Gastroesophageal sphincter (tissue), 4 donors: ENCODE data around the gene SMIM10L2A. TPM values are rescaled to one million over a fixed set of nuclear protein-coding genes. Genes with fewer than 3 reads are reported as not detected.

ENCODE experiments used
- ATAC-seq: fragments of 150-250 bp; one replicate; pipeline ENCODE4 v1.9.1; 2016; ENCODE audit warnings: mild to moderate bottlenecking, moderate library complexity
- H3K27ac ChIP-seq, 4 donors: fragments of 200-600 bp; sonication (generic) in 3 of 4; 1 replicate in 3 of 4; 2 replicates in 1 of 4; pipeline ENCODE4 v1.5.1; 2016 to 2019
- H3K27me3 ChIP-seq: fragments of 200-600 bp; sonication (generic); one replicate; pipeline ENCODE4 v1.5.1; 2019
- H3K36me3 ChIP-seq, 2 donors: fragments of 200-600 bp; sonication (generic); one replicate each; pipeline ENCODE4 v1.5.1; 2019; ENCODE audit warnings: control low read depth in 1 of 2
- H3K4me1 ChIP-seq, 3 donors: fragments of 200-600 bp; sonication (generic); 1 replicate in 2 of 3; 2 replicates in 1 of 3; pipeline ENCODE4 v1.5.1; 2016 to 2019; ENCODE audit warnings: control low read depth in 2 of 3
- H3K4me3 ChIP-seq, 2 donors: fragments of 200-600 bp; sonication (generic); one replicate each; pipeline ENCODE4 v1.5.1; 2019; ENCODE audit warnings: mild to moderate bottlenecking in 1 of 2, moderate library complexity in 1 of 2
- H3K9me3 ChIP-seq, 3 donors: fragments of 200-600 bp; sonication (generic); one replicate each; pipeline ENCODE4 v1.5.1; 2017 to 2019; ENCODE audit warnings: control low read depth in 2 of 3
- EP300 ChIP-seq: sonication (generic); formaldehyde crosslinking; IDR thresholded peaks from one replicate; pipeline ENCODE4 v1.6.1; 2017; ENCODE audit warnings: antibody characterized with exemption, mild to moderate bottlenecking
- POLR2A ChIP-seq, 2 donors: fragments of 450-650 bp; IDR thresholded peaks; one replicate each; pipeline ENCODE4 v1.6.1; 2017; ENCODE audit warnings: antibody characterized with exemption in 2 of 2, mild to moderate bottlenecking in 2 of 2, moderate library complexity in 1 of 2
- POLR2AphosphoS5 ChIP-seq: sonication (generic); formaldehyde crosslinking; IDR thresholded peaks from one replicate; pipeline ENCODE4 v1.6.1; 2017; ENCODE audit warnings: antibody characterized with exemption
- WGBS, 2 donors: methylation state at CpG; one replicate each; pipeline ENCODE4 v1.1.5; 2018; ENCODE audit warnings: low coverage in 1 of 2; 5-methylcytosine and 5-hydroxymethylcytosine counted together
- total RNA-seq, 4 donors: library from RNA; depleted of rRNA; stranded (reverse); fragments of >200 nt; gene quantifications; one replicate each; pipeline ENCODE4 v1.1.0, GENCODE V29; 2016
- TF ChIP-seq, protein P1 (sequence below), 4 experiments: fragments of 200-600 bp in 2 of 4; fragments of 450-650 bp in 2 of 4; sonication (generic) in 1 of 4; IDR thresholded peaks; one replicate each; pipeline ENCODE4 v1.5.1; 2017 to 2019; ENCODE audit warnings: antibody characterized with exemption in 4 of 4, mild to moderate bottlenecking in 2 of 4, moderate library complexity in 2 of 4

SMIM10L2A gene
- total RNA-seq, 4 donors from 2014 or later = 0.47 to 1.5 (median 1.1) TPM

DNA sequence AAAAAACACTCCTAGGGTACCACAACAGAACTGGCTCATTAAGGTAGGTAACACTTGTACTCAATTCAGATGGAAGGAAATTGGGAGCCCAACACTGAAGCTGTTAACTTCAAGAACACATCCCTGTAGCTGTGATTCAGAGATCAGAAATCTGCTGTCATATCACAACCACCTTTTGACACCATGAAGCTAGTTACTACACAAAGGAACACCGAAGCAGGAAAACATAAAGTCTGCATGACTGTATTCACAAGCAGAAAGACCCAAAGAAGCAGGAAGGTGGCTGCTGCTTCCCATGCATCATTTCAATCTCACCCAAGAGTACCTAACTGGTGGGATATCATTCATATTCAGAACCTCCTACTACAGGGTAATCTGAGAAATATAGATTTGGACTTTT lies 7.7 kb downstream of the SMIM10L2A start:
- Histone ChIP-seq H3K4me1 (no peaks in the 10 kb centered on the region), H3K36me3 (no peaks in the 10 kb centered on the region), H3K9me3 (no peaks in the 10 kb centered on the region), H3K4me3 (no peak overlapping the region), H3K27ac (no peak overlapping the region), H3K27me3 (peaks cover 8% of the 10 kb centered on the region)
- WGBS, 2 donors = 75% methylated on average over 1 of the region's 1 CpG; no CpG with 5 or more reads in 1 of the 2 donors
- no peak for ATAC-seq
- TF ChIP-seq, protein P1, sequence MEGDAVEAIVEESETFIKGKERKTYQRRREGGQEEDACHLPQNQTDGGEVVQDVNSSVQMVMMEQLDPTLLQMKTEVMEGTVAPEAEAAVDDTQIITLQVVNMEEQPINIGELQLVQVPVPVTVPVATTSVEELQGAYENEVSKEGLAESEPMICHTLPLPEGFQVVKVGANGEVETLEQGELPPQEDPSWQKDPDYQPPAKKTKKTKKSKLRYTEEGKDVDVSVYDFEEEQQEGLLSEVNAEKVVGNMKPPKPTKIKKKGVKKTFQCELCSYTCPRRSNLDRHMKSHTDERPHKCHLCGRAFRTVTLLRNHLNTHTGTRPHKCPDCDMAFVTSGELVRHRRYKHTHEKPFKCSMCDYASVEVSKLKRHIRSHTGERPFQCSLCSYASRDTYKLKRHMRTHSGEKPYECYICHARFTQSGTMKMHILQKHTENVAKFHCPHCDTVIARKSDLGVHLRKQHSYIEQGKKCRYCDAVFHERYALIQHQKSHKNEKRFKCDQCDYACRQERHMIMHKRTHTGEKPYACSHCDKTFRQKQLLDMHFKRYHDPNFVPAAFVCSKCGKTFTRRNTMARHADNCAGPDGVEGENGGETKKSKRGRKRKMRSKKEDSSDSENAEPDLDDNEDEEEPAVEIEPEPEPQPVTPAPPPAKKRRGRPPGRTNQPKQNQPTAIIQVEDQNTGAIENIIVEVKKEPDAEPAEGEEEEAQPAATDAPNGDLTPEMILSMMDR (IDR thresholded peaks at IDR 0.05) = no peak
- TF ChIP-seq POLR2AphosphoS5 (no peak), POLR2A (IDR thresholded peaks at IDR 0.05) (no peak)

DNA sequence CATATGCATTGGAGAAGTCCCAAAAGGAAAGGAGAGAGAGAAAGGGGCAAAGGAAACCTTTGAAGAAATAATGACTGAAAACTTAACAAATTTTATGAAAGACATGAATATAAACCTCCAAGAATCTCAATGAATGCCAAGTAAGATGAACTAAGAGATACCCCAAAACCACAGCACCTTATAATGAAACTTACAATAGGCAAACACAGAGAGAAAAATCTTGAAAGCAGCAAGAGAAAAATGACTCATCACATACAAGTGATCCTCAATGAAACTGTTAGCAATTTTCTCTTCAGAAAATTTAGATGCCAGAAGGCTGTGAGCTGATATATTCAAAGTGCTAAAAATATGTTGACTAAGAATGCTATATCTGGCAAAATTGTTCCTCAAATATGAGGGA lies 10.1 kb downstream of the SMIM10L2A start:
- H3K27me3 ChIP-seq = peaks cover 8% of the 10 kb centered on the region
- H3K4me3 ChIP-seq = no peak overlapping the region
- H3K36me3 ChIP-seq = no peaks in the 10 kb centered on the region
- H3K27ac ChIP-seq = no peak overlapping the region
- TF ChIP-seq EP300 (no peak), POLR2A (IDR thresholded peaks at IDR 0.05) (no peak), POLR2AphosphoS5 (no peak)
- TF ChIP-seq, protein P1 (IDR thresholded peaks at IDR 0.05) = no peak
- ATAC-seq = no peak
- no peaks in the 10 kb centered on the region for H3K4me1 ChIP-seq
- no peaks in the 10 kb centered on the region for H3K9me3 ChIP-seq

DNA sequence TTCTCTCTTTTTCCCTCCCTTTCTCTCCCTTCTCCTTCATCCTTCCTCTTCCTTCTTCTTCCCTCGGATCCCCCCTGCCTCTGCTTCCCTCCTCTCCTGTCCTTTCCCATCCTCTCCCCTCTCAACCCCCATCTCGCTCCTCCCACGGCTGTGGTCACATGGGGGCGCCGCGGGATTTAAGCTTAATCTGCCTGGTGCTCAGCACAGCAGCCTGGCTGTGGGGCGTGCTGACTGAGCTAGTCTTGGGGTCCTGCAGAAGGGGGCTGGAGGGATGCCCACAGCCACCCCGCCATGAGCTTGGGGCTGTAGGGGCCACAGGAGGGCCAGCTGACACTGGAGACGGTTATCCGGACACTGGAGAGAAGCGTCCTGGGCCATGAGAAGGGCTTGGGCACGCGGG lies 10.7 kb downstream of the SMIM10L2A start:
- WGBS, 2 donors = 60 to 86% methylated on average over 1 of the region's 13 CpGs
- no peak for ATAC-seq
- Histone ChIP-seq H3K4me1 (no peaks in the 10 kb centered on the region), H3K27me3 (peaks cover 8% of the 10 kb centered on the region), H3K36me3 (no peaks in the 10 kb centered on the region), H3K9me3 (no peaks in the 10 kb centered on the region), H3K4me3 (no peak overlapping the region), H3K27ac (no peak overlapping the region)
- TF ChIP-seq POLR2A (IDR thresholded peaks at IDR 0.05) (no peak), POLR2AphosphoS5 (no peak), EP300 (no peak)
- TF ChIP-seq, protein P1 (IDR thresholded peaks at IDR 0.05) = no peak

DNA sequence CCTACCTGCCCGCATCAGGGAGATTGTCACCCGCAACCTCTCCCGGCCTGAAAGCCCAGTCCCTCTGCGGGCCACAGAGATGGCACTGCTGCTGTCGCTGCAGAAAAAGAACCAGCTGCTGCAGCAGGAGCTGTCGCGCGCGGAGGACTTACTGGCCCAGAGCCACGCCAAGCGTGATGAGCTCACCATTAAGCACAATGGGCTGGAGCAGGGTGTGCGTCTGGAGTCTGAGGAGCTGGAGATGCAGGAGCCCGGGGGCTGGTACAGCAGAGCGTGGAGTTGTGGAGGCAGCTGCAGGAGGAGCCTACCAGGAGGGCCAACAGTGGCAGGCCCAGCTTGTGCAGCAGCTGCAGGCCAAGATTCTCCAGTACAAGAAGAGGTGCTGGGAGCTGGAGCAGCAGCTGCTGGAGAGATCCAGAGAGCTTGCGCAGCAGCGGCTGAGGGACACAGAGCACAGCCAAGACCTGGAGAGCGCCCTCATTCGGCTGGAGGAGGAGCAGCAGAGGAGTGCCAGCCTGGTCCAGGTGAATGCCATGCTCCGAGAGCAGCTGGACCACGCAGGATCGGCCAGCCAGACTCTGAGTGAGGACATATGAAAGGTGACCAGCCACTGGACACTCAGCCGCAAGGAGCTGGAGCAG lies 11.3 kb downstream of the SMIM10L2A start:
- no peak overlapping the region for H3K27ac ChIP-seq
- no peaks in the 10 kb centered on the region for H3K4me1 ChIP-seq
- 88% methylated on average over 3 to 8 of the region's 22 CpGs for WGBS, 2 donors
- no peak for ATAC-seq
- peaks cover 8% of the 10 kb centered on the region for H3K27me3 ChIP-seq
- no peak overlapping the region for H3K4me3 ChIP-seq
- H3K36me3 ChIP-seq = no peaks in the 10 kb centered on the region
- TF ChIP-seq, protein P1 (IDR thresholded peaks at IDR 0.05) = no peak
- no peak for TF ChIP-seq POLR2AphosphoS5
- TF ChIP-seq POLR2A (IDR thresholded peaks at IDR 0.05) = no peak
- no peak for TF ChIP-seq EP300
- no peaks in the 10 kb centered on the region for H3K9me3 ChIP-seq

DNA sequence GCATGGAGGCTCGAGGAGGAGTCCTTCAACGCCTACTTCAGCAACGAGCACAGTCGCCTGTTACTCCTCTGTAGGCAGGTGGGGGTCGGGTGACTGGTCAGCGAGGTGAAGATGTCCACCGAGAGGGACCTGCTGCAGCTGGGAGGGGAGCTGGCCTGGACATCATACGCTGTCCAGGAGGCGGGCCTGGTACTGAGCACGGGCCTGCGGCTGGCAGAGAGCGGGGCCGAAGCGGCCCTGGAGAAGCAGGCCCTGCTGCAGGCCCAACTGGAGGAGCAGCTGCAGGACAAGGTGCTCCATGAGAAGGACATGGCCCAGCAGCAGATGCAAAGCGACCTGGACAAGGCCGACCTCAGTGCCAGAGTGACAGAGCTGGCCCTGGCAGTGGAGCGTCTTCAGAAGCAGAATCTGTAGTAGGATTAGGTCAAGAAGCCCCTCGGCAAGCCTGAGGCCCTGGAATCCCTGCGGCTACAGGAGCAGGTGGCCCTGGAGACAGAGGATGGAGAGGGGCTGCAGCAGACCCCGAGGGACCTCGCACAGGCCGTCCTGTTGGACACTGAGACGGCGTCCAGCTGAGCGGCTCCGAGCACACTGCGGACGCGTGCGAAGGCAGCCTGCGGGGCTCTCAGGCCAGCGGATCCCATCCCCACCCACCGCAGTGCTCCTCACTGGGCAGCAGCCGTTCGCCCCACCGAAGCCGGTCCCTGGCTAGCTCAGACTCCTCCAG lies 11.9 kb downstream of the SMIM10L2A start:
- 97% methylated on average over 6 of the region's 37 CpGs; no CpG with 5 or more reads in 1 of the 2 donors for WGBS, 2 donors
- H3K27me3 ChIP-seq = peaks cover 8% of the 10 kb centered on the region
- no peak for ATAC-seq
- no peaks in the 10 kb centered on the region for H3K9me3 ChIP-seq
- H3K4me3 ChIP-seq = no peak overlapping the region
- TF ChIP-seq POLR2AphosphoS5 (no peak), EP300 (no peak), POLR2A (IDR thresholded peaks at IDR 0.05) (no peak)
- TF ChIP-seq, protein P1 (IDR thresholded peaks at IDR 0.05) = no peak
- H3K4me1 ChIP-seq = no peaks in the 10 kb centered on the region
- no peak overlapping the region for H3K27ac ChIP-seq
- no peaks in the 10 kb centered on the region for H3K36me3 ChIP-seq
